ENCODE data around the gene EYA2. TPM values are rescaled to one million over a fixed set of nuclear protein-coding genes. Genes with fewer than 3 reads are reported as not detected.
A peak's percentile ranks its signal among the peaks of the same experiment; 100 is the strongest.

EYA2 gene
- total and polyA plus RNA-seq, 2 of the 4 experiments (the other 2 are of a cell fraction) = 2.3 to 5.4 TPM

DNA sequence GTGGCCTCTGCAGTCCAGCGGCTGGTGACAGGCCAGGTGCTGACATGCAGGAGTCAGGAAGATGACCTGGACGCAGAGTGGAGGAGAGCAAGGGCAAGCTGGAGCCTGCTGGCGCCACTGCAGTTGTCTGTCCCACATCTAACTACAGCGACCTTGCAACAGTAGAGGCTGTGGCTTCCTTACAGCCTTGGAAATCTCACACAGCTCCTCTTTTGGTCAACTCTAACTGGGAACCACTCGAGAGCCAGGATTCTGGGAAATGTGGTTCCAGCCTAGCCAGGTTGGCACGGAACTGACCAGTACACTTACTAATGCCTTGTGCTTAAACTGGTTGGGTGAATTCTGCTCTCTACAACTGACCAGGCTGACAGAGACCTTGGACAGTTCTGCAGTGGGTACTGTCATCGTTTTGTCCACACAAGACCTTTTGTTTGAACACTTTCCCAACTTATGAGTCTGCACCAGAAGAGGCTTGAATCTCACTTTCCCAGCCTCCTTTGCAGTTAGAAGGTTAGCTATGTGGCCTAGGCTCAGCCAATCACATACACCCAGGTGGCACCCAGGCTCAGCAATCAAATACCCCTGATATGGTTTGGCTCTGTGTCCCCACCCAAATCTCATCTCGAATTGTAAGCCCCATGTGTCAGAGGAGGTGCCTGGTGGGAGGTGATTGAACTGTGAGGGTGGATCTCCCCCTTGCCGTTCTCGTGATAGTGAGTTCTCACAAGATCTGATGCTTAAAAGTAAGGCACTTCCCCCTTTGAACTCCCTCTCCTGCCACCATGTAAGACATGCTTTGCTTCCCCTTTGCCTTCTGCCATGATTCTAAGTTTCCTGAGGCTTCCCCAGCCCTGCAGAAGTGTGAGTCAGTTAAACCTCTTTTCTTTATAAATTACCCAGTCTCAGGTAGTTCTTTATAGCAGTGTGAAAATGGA, 308.4 kb downstream of the EYA2 start:
- no peaks in the 10 kb centered on the region; the same call in 1 of the 2 replicates for H4K20me1 ChIP-seq (ENCODE audit: insufficient read depth, low read length)
- peaks cover 18% of the 10 kb centered on the region; the same call in 1 of the 2 replicates for H3K9me1 ChIP-seq (ENCODE audit: insufficient read depth, low read length)
- H2AK5ac ChIP-seq (ENCODE audit: low read depth, low read length) = peak overlapping the region; percentile 22; the same call in 1 of the 2 replicates
- no peak overlapping the region for H4K91ac ChIP-seq (ENCODE audit: insufficient read depth, low read depth, low read length)
- dilution Hi-C loops (cut with HindIII; ENCODE audit: low sequenced_read_pairs, unreplicated experiment) (no loop called here), intact Hi-C loops (cut with micrococcal nuclease) (no loop called here), in situ Hi-C loops (cut with MboI; ENCODE audit: low sequenced_read_pairs) (loop anchor here (10.0 kb wide), 1 partner anchor 448 kb away; no protein-coding TSS in a partner anchor)
- no peak overlapping the region for H3K27ac ChIP-seq (ENCODE audit: insufficient read depth, low read length)
- ATAC-seq (ENCODE audit: low read depth) = no peak
- DNase-seq = no peak
- no peak overlapping the region for H3K4ac ChIP-seq (ENCODE audit: low read depth, low read length)
- no peak overlapping the region for H3K18ac ChIP-seq (ENCODE audit: low read depth, low read length)
- no peak for TF ChIP-seq BHLHE40 (IDR thresholded peaks at IDR 0.05; ENCODE audit: low read depth, low read length)
- TF ChIP-seq SMC3 (IDR thresholded peaks at IDR 0.05; ENCODE audit: low read depth, low read length) = no peak
- TF ChIP-seq RFX5 (IDR thresholded peaks at IDR 0.05; ENCODE audit: low read depth, low read length) = no peak
- no peak overlapping the region for H3K23ac ChIP-seq (ENCODE audit: low read depth, low read length)
- CTCF ChIA-PET = interaction anchor here (0.8 to 1.5 kb wide), 2 partner anchors 181 kb away, joined by 4 to 5 read pairs; no protein-coding TSS in a partner anchor
- no peaks in the 10 kb centered on the region for H3K27me3 ChIP-seq (ENCODE audit: control insufficient read depth, insufficient read depth, low read length)
- WGBS, 2 experiments (ENCODE audit: extremely low coverage in 2 of 2, insufficient read length in 1 of 2) = 93% methylated on average over 3 of the region's 10 CpGs; no CpG with 5 or more reads in 1 of the 2 experiments
- POLR2A ChIA-PET (ENCODE audit: unreplicated experiment) = no interaction called here
- no peak overlapping the region for H3K56ac ChIP-seq (ENCODE audit: extremely low read depth, insufficient read depth, low read length)
- H4K5ac ChIP-seq (ENCODE audit: low read depth, low read length) = no peak overlapping the region
- H3K9ac ChIP-seq (ENCODE audit: low read depth, low read length) = no peak overlapping the region
- H3K4me3 ChIP-seq (ENCODE audit: insufficient read depth, low read depth, low read length) = no peak overlapping the region
- H2BK15ac ChIP-seq (ENCODE audit: low read depth, low read length) = no peak overlapping the region; the same call in 1 of the 3 replicates
- H2AFZ ChIP-seq (replicated peaks; ENCODE audit: low read length, poor library complexity) = no peak overlapping the region
- H2BK20ac ChIP-seq (ENCODE audit: low read depth, low read length) = no peak overlapping the region
- no peaks in the 10 kb centered on the region for H3K9me3 ChIP-seq (ENCODE audit: control insufficient read depth, insufficient read depth, low read length)
- no TSS peak for BruUV-seq (replicated peaks)
- no peak overlapping the region for H4K8ac ChIP-seq (ENCODE audit: low read depth in 2 of 2, low read length in 2 of 2)
- H3K79me1 ChIP-seq (ENCODE audit: low read depth in 1 of 2, low read length in 2 of 2) = peaks cover 0 to 10% of the 10 kb centered on the region in 2 experiments; a peak in 1 of 4 replicates
- H3K36me3 ChIP-seq (ENCODE audit: control insufficient read depth, insufficient read depth, low read length) = no peaks in the 10 kb centered on the region
- H2BK5ac ChIP-seq (ENCODE audit: low read depth, low read length, poor library complexity, severe bottlenecking) = no peak overlapping the region
- H2BK120ac ChIP-seq (ENCODE audit: low read depth, low read length) = no peak overlapping the region
- peaks cover 2% of the 10 kb centered on the region for H3K4me1 ChIP-seq (ENCODE audit: control insufficient read depth, insufficient read depth, low read length)
- H3K4me2 ChIP-seq (ENCODE audit: low read depth, low read length) = no peak overlapping the region
- no peak overlapping the region for H3K14ac ChIP-seq (replicated peaks; ENCODE audit: low read depth, low read length)
- no peak overlapping the region for H2AK9ac ChIP-seq (replicated peaks; ENCODE audit: low read depth, low read length, poor library complexity)

All from IMR-90 (cell line).